Measurements from ENCODE around the gene RFTN1. TPM values are rescaled to one million over a fixed set of nuclear protein-coding genes. Genes with fewer than 3 reads are reported as not detected.

RFTN1 gene
- total and polyA plus RNA-seq, 3 donors from 2014 or later, result 20.8 to 25.7 (median 22.2) TPM

DNA sequence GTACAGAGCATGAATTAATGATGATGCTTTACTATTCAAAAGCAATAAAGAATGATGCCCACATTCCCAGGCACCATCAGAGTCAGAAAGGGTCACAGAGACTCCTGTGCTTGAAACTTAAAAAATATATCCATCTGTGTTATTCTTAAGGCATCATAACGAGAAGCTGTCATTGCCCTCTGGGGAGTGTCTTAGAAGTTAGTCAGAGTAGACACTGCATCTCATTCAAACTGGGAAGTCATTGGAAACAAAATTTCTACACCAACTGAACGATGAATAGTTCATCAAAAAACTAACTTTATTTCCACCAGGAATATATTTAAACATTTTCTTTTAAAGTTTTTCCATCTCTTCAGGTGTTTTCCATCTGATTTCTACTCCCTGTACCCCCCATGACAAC, 122.9 kb downstream of the RFTN1 start:
- H3K27ac ChIP-seq, result no peak overlapping the region
- intact Hi-C loops (cut with DNase I; ENCODE audit: low total_unique reads), result no loop called here
- H3K9me3 ChIP-seq, result no peaks in the 10 kb centered on the region
- no peaks in the 10 kb centered on the region for H3K27me3 ChIP-seq
- H3K4me1 ChIP-seq, result no peaks in the 10 kb centered on the region
- DNase-seq, result no peak
- no peak overlapping the region for H3K4me3 ChIP-seq
- WGBS, 2 donors, result 62 to 67% methylated on average over 2 of the region's 2 CpGs
- TF ChIP-seq, protein P1, sequence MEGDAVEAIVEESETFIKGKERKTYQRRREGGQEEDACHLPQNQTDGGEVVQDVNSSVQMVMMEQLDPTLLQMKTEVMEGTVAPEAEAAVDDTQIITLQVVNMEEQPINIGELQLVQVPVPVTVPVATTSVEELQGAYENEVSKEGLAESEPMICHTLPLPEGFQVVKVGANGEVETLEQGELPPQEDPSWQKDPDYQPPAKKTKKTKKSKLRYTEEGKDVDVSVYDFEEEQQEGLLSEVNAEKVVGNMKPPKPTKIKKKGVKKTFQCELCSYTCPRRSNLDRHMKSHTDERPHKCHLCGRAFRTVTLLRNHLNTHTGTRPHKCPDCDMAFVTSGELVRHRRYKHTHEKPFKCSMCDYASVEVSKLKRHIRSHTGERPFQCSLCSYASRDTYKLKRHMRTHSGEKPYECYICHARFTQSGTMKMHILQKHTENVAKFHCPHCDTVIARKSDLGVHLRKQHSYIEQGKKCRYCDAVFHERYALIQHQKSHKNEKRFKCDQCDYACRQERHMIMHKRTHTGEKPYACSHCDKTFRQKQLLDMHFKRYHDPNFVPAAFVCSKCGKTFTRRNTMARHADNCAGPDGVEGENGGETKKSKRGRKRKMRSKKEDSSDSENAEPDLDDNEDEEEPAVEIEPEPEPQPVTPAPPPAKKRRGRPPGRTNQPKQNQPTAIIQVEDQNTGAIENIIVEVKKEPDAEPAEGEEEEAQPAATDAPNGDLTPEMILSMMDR (IDR thresholded peaks at IDR 0.05), result no peak
- TF ChIP-seq POLR2A (IDR thresholded peaks at IDR 0.05), result no peak
- no peaks in the 10 kb centered on the region for H3K36me3 ChIP-seq (ENCODE audit: low read depth, missing control alignments)

DNA sequence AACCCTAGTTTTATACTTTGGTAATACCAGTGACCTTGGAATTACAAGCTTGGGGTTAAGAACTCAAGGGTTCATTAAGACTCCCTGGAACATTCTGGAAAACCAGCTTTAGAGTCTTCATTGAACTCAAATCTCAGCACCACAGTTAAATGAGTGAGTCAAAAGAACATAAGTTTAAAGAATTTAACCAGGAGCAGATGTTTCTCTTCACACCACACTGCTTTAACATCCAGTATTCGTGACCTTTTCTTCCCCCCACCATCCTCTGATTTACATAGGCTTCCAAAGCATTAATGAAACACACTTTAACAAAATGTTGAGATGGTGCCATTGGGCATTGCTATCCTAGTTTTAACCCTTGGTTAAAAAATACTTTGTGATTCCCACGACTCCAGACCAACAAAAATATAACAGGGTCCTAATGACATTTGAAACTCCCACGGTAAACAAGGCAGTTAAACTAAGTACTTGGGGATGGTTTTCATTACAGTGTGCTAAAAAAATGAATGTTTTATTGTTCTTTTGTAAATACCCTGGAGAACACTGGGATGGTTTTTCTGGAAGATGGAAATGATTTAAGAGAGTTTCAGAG, 124.6 kb downstream of the RFTN1 start:
- no peak overlapping the region for H3K27ac ChIP-seq
- no peaks in the 10 kb centered on the region for H3K36me3 ChIP-seq (ENCODE audit: low read depth, missing control alignments)
- no peak overlapping the region for H3K4me3 ChIP-seq
- no peaks in the 10 kb centered on the region for H3K9me3 ChIP-seq
- intact Hi-C loops (cut with DNase I; ENCODE audit: low total_unique reads), result no loop called here
- H3K4me1 ChIP-seq, result no peaks in the 10 kb centered on the region
- TF ChIP-seq POLR2A (IDR thresholded peaks at IDR 0.05), result no peak
- TF ChIP-seq, protein P1 (IDR thresholded peaks at IDR 0.05), result no peak
- 49 to 54% methylated on average over 3 of the region's 3 CpGs for WGBS, 2 donors
- DNase-seq, result no peak
- H3K27me3 ChIP-seq, result no peaks in the 10 kb centered on the region

DNA sequence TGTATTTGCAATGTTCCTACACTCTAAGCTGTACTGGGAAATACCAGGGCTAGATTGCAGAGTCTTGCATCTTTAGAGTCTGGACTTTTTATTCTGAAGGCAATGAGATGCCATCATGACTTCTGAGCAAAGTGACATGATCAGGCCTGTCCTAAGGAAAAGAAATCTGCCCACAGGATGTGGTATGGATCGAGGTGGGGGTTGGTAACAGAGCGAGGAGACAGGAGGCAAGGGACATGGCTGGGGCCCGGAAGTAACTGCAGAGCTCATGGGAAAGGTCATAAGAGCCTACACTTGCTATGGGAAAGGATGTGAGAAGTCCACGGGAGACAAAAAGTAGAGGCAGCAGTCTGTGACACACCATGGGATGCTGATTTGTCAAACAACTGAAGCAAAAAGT, 126.9 kb downstream of the RFTN1 start:
- H3K9me3 ChIP-seq, result no peaks in the 10 kb centered on the region

DNA sequence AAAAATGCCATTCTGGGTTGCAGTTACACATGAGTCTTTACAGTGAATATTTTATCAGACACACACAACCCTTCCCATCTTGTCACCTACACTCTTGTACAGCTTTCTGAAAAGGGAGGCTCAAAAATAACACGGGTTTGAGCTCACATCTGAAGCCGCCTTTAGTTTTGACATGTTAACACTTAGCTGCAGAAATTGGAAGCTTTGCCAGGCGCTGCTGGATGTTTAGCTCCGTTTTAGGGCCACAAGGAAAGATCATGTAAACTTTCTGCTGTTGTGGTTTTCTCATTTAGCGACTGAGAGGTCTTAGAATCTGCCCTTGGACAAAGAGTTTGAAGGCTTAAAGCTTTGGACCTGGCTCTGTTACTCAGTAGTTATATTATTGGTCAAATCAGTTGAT, 128.3 kb downstream of the RFTN1 start:
- TF ChIP-seq, protein P1 (IDR thresholded peaks at IDR 0.05), result no peak
- no peak for TF ChIP-seq POLR2A (IDR thresholded peaks at IDR 0.05)
- 75 to 89% methylated on average over 5 of the region's 5 CpGs for WGBS, 2 donors
- Histone ChIP-seq H3K36me3 (ENCODE audit: low read depth, missing control alignments) (no peaks in the 10 kb centered on the region), H3K27ac (no peak overlapping the region), H3K4me3 (no peak overlapping the region), H3K9me3 (no peaks in the 10 kb centered on the region), H3K27me3 (no peaks in the 10 kb centered on the region), H3K4me1 (no peaks in the 10 kb centered on the region)
- intact Hi-C loops (cut with DNase I; ENCODE audit: low total_unique reads), result no loop called here
- DNase-seq, result no peak

More for the DNA sequence above, 126.9 kb downstream of the RFTN1 start:
- intact Hi-C loops (cut with DNase I; ENCODE audit: low total_unique reads), result no loop called here
- Histone ChIP-seq H3K4me1 (no peaks in the 10 kb centered on the region), H3K27ac (no peak overlapping the region), H3K4me3 (no peak overlapping the region), H3K27me3 (no peaks in the 10 kb centered on the region), H3K36me3 (ENCODE audit: low read depth, missing control alignments) (no peaks in the 10 kb centered on the region)
- DNase-seq, result no peak
- 96% methylated on average over 4 of the region's 4 CpGs for WGBS, 2 donors
- TF ChIP-seq, protein P1 (IDR thresholded peaks at IDR 0.05), result no peak
- TF ChIP-seq POLR2A (IDR thresholded peaks at IDR 0.05), result no peak

- no peaks in the 10 kb centered on the region for H3K36me3 ChIP-seq (ENCODE audit: low read depth, missing control alignments)
- no peaks in the 10 kb centered on the region for H3K4me1 ChIP-seq
- WGBS, 2 donors, result 94 to 96% methylated on average over 1 of the region's 1 CpG
- intact Hi-C loops (cut with DNase I; ENCODE audit: low total_unique reads), result no loop called here
- TF ChIP-seq, protein P1 (IDR thresholded peaks at IDR 0.05), result no peak
- TF ChIP-seq POLR2A (IDR thresholded peaks at IDR 0.05), result no peak
- DNase-seq, result no peak
- no peaks in the 10 kb centered on the region for H3K9me3 ChIP-seq
- no peak overlapping the region for H3K27ac ChIP-seq
- no peak overlapping the region for H3K4me3 ChIP-seq
- H3K27me3 ChIP-seq, result no peaks in the 10 kb centered on the region
These were observed 129.6 kb downstream of the RFTN1 start for GRCh38 chr3:16383864-16384263.

All from testis (tissue), 3 donors.